Colon (tissue), 2 donors: ENCODE results near the gene UGDH.
A peak's percentile ranks its signal among the peaks of the same experiment; 100 is the strongest.
"Not testable (repeated sequence)": the region's sequence is repeated elsewhere in the genome, so short reads cannot be mapped to it uniquely, and the experiment has no call there.

Experiments
- FAIRE-seq: peaks from 2 replicates; lab custom pipeline; 2012; peaks lifted over from hg19 to GRCh38; lab: Jason Lieb, UNC
- donor health status: control.
- donor health status: control.

UGDH gene

DNA sequence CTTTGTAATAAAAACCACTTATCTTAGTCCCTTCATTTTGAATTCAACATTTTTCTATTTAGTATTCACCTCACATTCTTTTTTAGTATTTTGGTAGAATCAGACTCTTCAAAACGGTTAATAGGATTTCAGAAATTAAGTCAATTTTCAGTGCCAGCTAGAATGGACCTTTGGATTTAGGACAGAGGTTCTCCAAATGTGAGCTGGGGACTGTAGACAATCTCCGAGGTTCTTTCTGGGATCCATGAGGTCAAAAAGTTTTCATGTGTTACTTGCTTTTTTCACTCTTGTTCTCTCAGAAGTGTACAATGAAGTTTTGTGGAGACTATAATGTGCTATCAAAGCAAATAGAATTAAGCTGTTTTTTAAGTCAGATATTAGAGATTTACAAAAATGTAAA lies 2.3 kb upstream of the UGDH start:
- FAIRE-seq, result no peak

DNA sequence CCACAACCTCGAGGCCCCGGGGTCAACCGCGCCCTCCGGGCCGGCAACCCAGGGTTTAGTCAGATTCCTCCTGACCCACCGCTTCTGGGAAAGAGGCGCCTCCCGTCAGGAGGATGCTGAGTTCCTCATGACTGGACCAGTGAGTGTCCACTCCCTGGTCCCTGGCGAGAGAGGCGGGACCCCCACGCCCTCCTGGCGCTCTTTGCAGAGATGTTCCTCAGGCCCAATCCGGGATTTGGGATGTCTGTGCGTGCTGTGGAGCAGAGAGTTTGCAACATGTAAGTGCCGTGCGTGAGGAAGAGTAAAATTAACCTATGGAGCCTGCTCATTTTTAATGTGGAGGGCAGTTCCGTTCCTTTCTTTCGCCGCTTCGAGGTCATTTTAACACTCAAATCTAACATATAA lies 824 bp upstream of the UGDH start:
- no peak for FAIRE-seq

DNA sequence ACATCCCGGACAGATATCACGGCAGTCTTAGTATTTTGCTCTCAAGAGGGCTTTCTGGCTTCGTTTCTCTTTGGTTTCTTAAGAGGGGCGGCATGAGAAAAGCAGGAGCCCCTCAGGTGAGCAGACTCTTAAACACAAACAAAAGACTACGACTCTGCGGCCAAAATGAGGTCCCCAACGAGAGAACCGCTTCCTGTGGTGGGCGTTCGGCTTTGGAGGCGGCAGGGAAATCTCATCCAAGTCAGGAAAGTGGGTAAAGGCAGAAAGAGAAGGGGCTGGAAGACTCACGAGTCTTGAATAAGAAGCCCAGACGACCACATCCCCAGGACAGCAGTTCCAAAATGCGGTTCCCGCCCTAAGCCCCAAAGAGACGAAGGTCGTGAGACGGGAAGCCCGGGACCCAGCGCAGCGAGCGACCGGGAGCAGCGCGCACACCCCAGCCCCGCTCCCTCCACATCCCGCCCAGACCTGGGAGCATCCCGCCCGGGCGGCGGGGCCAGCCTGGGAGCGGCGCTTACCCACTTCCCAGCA lies 409 bp downstream of the UGDH start:
- no peak for FAIRE-seq

DNA sequence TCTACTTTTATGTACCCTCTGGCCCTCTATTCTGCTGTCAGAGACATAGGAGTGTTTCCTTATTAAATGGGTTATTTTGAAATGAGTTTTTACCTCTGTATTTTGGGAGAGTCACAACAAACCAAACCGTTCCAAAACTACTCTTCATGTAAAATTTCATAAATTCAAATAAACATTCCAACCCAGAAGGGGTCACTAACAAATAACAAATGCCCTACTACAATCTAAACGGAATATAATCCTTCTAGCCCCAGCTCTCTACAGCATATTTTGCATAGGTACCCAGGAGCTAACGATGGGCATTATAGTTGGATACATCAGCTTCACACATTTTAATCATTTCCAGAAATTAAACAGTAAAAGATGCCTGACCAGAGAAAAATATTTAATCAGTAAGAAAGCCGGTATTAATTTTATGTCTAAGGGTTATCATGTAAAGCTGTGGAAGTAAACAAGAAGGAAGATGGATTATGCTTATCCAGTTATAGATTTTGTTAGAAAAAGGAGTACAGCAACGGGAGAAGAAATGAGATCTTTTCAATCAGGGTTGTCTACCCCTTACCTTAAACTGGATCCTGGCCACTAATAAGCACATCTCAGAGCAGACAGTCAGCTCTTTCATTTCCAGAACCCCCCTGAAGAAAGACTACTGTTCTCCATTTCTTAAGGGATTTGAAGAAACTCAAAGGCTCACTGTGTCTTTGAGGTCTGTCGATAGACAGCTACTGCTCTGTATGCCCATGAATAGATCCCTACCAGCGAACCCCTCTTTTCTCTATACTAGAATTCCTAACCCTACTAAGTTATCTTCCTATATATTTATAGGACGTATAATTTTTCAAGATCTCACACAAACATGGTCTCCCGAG lies 1.2 kb downstream of the UGDH start:
- no peak for FAIRE-seq

DNA sequence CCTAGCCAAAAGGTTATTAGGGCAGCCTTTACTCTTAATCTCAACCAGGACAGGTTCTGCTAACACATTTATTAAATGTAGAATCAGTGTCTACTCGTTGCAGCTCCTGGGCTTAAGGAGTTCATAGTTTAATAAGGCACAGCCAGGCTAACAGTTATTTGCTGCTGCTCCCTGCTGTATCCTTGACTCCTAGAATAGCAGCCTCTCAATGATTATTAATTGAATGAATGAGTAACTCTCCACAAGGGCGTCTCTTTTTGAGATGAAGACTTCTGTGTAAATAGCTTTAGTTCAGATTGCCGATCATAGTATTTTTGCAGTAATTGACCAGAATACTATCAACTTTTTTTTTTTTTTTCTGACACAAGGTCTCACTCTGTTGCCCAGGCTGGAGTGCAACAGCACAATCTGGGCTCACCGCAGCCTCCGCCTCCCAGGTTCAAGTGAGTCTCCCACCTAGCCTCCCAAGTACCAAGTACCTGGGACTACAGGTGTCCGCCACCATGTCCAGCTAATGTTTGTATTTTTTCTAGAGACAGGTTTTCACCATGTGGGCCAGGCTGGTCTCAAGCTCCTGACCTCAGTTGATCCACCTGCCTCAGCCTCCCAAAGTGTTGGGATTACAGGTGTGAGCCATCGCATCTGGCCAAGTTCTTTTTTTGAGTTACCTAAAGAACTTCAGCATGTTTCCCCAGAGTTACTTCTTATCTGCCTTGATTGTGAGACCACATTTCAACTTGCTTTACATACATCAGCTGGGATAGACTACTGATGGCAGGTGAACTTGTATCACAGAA lies 2.9 kb downstream of the UGDH start:
- no peak for FAIRE-seq

DNA sequence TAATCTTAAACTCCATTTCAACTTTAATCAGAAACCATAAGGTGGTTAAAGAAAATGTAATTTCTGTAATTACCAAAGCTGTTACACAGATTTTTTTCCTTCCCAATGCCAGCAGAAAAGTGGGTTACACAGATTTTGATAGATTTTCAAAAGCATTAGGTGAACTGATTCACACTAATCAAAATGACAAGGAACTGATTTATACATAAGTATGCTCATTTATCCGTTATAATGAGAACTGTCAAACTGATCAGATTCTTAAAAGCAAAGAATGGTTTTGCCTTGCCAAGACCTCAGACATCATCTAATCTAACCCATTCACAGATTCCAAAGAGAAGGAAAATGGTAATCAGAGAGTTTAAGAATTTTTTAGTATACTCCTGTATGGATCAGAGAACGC lies 5.2 kb downstream of the UGDH start:
- FAIRE-seq, result no peak

DNA sequence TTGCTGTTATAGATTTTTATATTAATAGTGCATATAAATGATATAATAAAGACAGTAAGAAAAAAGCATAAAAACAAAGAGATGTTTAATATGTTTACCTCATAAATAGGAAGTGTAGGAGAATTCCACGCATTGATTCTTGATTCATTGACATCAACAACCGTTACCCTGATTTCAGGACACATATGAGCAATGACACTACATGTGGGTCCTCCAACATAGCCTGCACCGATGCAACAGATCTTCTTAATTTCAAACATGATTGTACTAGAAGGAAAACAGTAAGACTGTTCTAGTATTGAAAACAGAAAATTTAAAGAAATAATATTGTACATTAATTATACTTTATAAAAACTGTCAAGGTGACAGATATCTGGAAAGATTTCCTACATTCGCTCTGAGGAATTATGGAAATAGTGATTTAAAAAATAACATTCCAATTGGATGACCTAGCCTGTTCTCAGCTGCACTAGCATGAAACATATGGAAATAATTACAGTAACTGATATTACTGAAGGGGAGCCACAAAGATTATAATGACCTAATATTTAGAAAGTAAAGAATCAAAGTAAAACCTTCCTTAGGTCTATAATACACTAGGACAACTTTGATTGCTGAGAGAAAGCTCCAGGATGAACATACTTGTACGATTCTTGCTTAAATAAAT lies 5.9 kb downstream of the UGDH start:
- FAIRE-seq, result no peak

DNA sequence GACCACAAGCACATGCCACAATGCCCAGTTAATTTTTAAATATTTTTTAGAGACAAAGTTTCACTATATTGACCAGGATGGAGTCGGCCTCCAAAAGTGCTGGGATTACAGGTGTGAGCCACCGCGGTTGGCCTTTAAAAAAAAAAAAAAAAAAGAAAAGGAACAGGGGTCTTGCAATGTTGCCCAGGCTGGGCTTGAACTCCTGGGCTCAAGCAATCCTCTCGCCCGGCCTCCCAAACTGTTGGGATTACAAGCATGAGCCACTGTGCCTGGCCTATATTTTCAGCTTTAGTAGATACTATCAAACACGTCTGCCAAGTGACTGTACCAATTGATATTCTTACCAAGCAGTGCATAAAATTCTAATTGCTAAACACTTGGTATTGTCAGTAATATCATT lies 8.8 kb downstream of the UGDH start:
- FAIRE-seq, result no peak

DNA sequence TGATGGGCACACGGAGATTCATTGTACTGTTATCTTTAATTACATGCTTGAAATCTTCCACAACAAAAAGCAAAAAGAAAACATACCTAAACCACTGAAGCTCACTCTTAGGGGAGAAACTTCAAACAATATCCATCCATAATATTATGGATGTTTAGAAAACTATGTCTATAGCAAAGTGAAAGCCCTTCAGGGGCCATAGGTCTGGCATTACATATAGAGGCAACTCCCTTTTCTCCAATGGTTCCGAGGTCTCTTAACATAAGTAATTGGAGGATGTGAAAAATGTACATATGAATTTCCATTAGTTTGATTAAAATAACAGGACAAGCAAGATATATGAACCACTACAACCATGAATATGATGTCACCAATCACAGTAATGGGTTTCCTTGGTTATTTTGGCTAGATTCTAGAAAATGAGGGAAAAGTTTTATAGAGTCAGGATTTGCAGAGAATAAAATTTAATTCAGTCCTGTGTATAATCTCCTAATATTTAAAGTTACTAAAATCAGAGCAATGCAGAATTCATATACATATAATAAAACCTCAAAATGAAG lies 10.8 kb downstream of the UGDH start:
- FAIRE-seq, result no peak

DNA sequence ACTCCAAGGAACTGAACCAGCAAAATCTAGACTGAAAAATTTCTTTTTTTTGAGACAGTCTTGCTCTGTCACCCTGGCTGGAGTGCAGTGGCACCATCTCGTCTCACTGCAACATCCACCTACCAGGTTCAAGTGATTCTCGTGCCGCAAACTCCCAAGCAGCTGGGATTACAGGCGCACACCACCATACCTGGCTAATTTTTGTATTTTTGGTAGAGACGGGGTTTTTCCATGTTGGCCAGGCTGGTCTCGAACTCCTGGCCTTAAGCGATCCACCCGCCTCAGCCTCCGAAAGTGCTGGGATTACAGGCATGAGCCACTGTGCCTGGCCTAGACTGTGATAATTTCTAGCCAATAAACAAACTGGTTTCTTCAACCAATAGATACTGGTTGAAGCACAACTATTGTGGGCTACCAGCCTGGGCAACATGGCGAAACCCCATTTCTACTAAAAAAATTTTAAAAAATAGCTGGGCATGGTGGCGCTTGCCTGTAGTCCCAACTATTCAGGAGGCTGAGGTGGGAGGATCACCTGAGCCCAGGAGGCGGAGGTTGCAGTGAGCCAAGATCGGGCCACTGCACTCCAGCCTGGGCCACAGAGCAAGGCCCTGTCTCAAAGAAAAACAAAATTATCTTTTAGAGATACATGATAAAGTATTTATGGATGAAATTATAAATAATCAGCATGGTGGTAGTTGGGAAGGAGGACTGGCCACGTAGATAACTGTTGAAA lies 11.4 kb downstream of the UGDH start:
- not testable (repeated sequence) for FAIRE-seq

DNA sequence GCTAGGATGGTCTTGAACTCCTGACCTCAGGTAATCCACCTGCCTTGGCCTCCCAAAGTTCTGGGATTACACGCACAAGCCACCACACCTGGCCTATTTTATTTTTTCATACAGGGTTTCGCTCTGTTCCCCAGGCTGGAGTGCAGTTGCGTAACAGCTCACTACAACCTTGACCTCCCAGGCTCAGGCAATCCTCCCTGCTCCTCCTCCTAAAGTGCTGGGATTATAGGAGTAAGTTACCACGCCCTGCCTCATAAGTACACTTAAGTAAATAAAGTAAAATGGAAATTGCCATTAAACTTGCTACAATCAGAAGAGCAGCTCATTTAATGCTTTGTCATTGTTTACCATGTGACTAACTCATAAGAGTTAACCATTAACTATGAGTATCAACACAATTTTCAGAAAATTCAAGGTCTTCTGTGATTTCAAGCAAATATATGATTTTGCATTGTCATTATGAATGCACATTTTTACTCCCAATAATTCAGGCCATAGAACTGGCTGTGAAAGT lies 12.3 kb downstream of the UGDH start:
- FAIRE-seq, result peak; percentile 78

DNA sequence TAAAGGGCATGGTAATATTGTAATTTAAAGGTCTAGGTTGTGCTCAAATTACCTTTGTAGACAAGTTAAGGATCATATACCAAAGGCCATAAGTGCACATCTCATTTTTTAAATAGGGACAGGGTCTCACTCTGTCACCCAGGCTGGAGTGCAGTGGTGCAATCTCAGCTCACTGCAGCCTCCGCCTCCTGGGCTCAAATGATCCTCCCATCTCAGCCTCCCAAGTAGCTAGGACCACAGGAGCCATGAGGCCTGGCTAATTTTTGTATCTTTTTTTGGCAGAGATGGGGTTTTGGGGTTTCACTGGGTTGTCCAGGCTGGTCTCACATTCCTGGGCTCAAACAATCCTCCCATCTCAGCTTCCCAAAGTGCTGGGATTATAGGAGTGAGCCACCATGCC lies 13.0 kb downstream of the UGDH start:
- FAIRE-seq, result not testable (repeated sequence)

DNA sequence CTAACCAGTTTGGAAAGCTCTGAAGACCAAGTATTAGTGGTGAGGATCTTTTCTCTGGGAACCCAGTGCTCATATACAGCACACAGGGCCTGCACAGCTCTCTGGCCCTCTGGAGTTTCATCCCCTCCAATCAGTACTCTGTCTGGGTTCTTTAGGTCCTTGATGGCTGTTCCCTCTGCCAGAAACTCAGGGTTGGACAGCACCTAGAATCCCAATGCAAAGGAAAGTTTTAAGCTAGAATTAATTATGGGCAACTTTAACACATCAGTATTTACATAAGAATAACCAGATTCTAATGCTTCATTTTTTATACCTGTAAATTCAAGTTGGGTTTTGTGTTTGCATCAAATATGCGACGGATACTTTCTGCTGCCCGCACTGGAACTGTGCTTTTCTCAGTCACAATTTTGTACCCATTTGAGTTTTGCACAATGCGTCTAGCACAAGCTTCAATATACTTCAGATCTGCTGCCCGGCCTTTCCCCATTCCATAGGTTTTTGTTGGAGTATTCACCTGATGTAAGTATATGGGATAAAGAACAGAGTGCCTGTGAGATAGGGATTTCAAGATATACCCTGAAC lies 16.8 kb downstream of the UGDH start:
- no peak for FAIRE-seq

DNA sequence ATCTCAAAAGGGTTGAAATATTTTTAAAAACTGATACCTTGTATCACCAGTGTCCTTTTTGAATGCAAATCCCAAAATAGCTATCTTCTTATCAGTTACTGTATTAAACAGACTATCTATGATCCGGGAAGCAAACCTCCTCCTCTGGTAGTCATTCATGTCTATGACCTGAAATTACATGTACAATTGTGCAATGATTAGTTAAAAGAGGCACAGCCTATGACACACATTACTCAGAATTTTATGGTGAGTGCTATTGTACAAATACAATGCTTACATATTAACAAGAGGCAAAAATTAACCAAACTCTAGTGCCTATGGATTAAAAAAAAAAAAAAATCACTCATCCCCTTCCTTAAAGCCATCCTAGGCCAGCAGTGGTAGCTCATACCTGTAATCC lies 21.7 kb downstream of the UGDH start:
- no peak for FAIRE-seq

DNA sequence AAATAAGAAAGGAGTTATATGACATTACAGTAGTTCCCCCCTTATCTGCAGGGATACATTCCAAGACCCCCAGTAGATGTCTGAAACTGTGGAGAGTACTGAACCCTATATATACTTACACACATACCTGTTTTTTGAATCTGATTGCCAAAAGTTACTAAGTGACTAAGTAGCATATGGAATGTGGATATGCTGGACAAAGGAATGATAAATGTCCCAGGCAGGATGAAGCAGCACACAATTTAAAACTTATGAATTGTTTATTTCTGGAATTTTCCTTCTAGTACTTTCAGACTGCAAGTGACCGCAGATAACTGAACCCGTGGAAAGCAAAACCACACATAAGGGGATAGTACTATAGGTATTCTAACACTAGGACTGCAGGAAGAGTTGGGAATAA lies 22.7 kb downstream of the UGDH start:
- FAIRE-seq, result no peak

DNA sequence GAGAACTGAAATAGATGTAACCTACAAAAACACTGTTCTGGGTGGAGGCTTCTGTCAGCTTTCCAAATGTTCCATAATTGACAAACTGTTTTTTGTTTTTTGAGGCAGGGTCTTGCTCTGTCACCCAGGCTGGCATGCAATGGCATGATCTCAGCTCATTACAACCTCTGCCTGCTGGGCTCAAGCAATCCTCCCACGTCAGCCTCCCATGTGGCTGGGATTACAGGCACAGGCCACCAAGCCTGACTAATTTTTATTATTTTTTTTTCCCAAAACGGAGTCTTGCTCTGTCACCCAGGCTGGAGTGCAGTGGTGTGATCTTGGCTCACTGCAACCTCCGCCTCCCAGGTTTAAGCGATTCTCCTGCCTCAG lies 24.6 kb downstream of the UGDH start:
- FAIRE-seq, result not testable (repeated sequence)

DNA sequence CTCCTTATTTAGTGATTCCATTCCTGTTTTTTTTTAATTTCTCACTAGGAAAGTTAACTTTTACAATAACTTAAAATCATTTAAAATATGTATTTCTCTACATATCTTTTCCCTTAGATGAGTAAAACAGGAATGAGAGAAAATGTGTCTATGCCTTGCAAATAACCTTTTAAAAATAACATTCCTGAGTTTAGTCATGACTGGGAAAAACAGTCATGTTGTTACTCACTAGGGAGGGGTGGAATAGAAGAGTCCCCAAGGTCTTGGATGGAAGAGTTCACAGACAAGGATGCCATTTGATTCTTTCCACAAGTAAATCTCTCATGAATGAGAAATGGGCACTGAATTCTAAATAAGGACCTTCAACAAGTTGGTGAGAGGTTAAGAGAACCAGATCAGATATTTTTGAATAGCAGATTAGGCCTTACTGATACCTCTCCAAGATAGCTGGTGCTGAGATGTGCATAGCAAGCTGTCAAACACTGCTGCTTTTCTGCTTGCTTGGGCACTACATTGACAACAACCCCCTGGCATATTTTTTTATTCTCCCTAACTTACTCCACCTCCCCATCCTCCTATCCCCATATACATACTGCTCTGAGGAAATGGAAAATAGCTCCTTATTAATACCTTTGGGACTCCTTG lies 25.1 kb downstream of the UGDH start:
- FAIRE-seq, result no peak

DNA sequence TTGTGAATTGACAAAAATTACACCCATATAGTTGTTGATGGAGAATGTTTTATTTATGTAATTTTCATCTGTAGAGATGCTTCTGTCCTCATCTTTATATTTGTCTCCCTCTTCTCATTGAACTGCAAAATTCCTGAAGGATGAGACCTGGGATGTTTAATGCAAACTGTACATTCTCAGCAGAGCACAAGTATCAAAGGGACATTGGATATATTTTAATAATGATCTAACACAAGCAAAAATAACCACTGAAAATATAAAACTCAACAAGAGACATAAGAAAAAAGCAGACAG lies 28.6 kb downstream of the UGDH start:
- no peak for FAIRE-seq

DNA sequence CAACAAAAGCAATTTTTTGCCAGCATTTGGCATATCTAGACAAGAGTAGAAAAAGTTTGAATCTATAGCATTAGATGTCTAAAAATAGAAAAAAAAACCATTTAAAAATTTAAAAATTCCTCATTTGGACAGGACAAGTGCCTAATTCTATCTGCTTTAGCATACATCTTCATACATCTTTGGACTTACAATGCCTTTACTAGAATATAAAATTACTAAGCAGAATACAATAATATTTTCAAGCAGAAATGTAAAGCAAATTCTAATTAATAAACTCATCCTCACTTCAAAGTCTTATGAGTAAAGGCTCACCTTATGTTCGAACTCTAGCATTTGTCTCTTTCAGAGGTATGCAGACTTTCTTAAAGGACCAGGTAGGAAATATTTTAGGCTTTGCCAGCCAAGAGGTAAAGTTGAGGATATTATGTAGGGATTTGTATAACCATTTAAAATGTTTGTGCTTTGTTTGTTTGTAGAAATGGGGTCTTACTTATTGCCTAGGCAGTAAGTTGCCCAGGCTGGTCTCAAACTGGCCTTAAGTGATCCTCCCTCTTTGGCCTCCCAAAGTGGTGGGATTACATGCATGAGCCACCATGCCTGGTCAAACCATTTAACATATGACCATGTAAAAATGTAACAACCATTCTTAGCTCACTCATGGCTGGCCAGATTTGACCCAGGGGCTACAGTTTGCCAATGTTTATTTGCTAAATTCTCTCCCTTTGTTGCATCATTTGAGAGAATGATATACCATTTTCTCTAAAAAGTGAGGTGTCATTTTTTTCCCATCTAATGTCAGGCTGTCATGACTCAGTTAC lies 29.1 kb downstream of the UGDH start:
- no peak for FAIRE-seq
